GM23338 (cell line): ENCODE measurements around the gene POLE. TPM values are rescaled to one million over a fixed set of nuclear protein-coding genes. Genes with fewer than 3 reads are reported as not detected.

Experiments used
- ATAC-seq: fragments of 200-7000 bp; cut with Tn5 transposase; 3 replicates; pipeline ENCODE4 v1.9.1; 2020
- DNase-seq: peaks from one replicate; pipeline ENCODE4 v3.0.0-alpha.2; 2015; ENCODE audit warnings: low spot score
- H2AFZ ChIP-seq: fragments of 200-600 bp; sonication (generic); 2 replicates; pipeline ENCODE4 v1.8.0; 2016; ENCODE audit warnings: antibody characterized with exemption, mild to moderate bottlenecking, moderate library complexity
- H3F3A ChIP-seq: fragments of 200-600 bp; sonication (generic); replicated peaks from 2 replicates; pipeline ENCODE4 v1.8.0; 2017; ENCODE audit warnings: antibody characterized with exemption, mixed run types, low read depth
- H3K27ac ChIP-seq: fragments of 200-600 bp; sonication (generic); 2 replicates; pipeline ENCODE4 v1.6.1; 2016; ENCODE audit warnings: low read depth
- H3K27me3 ChIP-seq: fragments of 200-600 bp; sonication (generic); 2 replicates; pipeline ENCODE4 v1.8.0; 2016; ENCODE audit warnings: mild to moderate bottlenecking, mixed run types, moderate library complexity; ENCODE audit not compliant: insufficient read depth
- H3K36me3 ChIP-seq: fragments of 200-600 bp; sonication (generic); 2 replicates; pipeline ENCODE4 v1.8.0; 2016; ENCODE audit warnings: mild to moderate bottlenecking; ENCODE audit not compliant: insufficient read depth
- H3K4me1 ChIP-seq: fragments of 200-600 bp; sonication (generic); 2 replicates; pipeline ENCODE4 v1.8.0; 2016; ENCODE audit warnings: mild to moderate bottlenecking, moderate library complexity; ENCODE audit not compliant: insufficient read depth
- H3K4me2 ChIP-seq: fragments of 200-600 bp; sonication (generic); 2 replicates; pipeline ENCODE4 v1.7.1; 2017; ENCODE audit warnings: mixed run types
- H3K4me3 ChIP-seq: fragments of 200-600 bp; sonication (generic); 2 replicates; pipeline ENCODE4 v1.6.1; 2016; ENCODE audit warnings: mixed run types
- H3K79me2 ChIP-seq: fragments of 200-600 bp; sonication (generic); replicated peaks from 2 replicates; pipeline ENCODE4 v1.8.0; 2017; ENCODE audit warnings: mild to moderate bottlenecking; ENCODE audit not compliant: insufficient read depth
- H3K9me2 ChIP-seq: fragments of 200-600 bp; sonication (generic); 2 replicates; pipeline ENCODE4 v1.8.0; 2017; ENCODE audit not compliant: insufficient read depth
- H4K20me1 ChIP-seq: fragments of 200-600 bp; sonication (generic); replicated peaks from 2 replicates; pipeline ENCODE4 v1.8.0; 2017; ENCODE audit warnings: mild to moderate bottlenecking; ENCODE audit not compliant: insufficient read depth
- H3K27ac Mint-ChIP-seq: 2 replicates; pipeline ENCODE4 v1.8.0; 2020; ENCODE audit warnings: inconsistent platforms, mild to moderate bottlenecking, moderate library complexity, mixed read lengths
- H3K27me3 Mint-ChIP-seq: 3 replicates; pipeline ENCODE4 v1.8.0; 2022; ENCODE audit warnings: low read depth, mild to moderate bottlenecking, moderate library complexity, mixed read lengths, inconsistent platforms; ENCODE audit not compliant: insufficient read depth, poor library complexity
- H3K36me3 Mint-ChIP-seq: 3 replicates; pipeline ENCODE4 v1.8.0; 2021; ENCODE audit warnings: low read depth, mild to moderate bottlenecking, inconsistent platforms, moderate library complexity, mixed read lengths
- H3K4me1 Mint-ChIP-seq: 3 replicates; pipeline ENCODE4 v1.8.0; 2020; ENCODE audit warnings: mild to moderate bottlenecking, inconsistent platforms, mixed read lengths
- H3K4me3 Mint-ChIP-seq: 3 replicates; pipeline ENCODE4 v1.8.0; 2021; ENCODE audit warnings: moderate library complexity, mild to moderate bottlenecking, inconsistent platforms, mixed read lengths
- H3K9me3 Mint-ChIP-seq: 3 replicates; pipeline ENCODE4 v1.8.0; 2020; ENCODE audit warnings: moderate library complexity, mild to moderate bottlenecking, inconsistent platforms, mixed read lengths
- CREB1 ChIP-seq: fragments of 250-450 bp; sonication (Bioruptor Pico); IDR thresholded peaks from 2 replicates; pipeline ENCODE4 v1.5.0; 2020; ENCODE audit warnings: low read depth, mild to moderate bottlenecking, moderate library complexity
- EZH2 ChIP-seq: fragments of 200-600 bp; sonication (generic); IDR thresholded peaks from one replicate; pipeline ENCODE4 v1.8.0; 2017; ENCODE audit warnings: antibody characterized with exemption, mild to moderate bottlenecking, low read depth; ENCODE audit not compliant: unreplicated experiment
- EZH2phosphoT487 ChIP-seq: fragments of 200-600 bp; sonication (generic); IDR thresholded peaks from one replicate; pipeline ENCODE4 v1.8.1; 2018; ENCODE audit warnings: antibody characterized with exemption; ENCODE audit not compliant: unreplicated experiment
- JUNB ChIP-seq: IDR thresholded peaks from one replicate; pipeline ENCODE4 v1.6.1; 2016; ENCODE audit warnings: antibody characterized with exemption; ENCODE audit not compliant: unreplicated experiment
- NANOG ChIP-seq: IDR thresholded peaks from 2 replicates; pipeline ENCODE4 v1.6.1; 2016; ENCODE audit warnings: antibody characterized with exemption, borderline replicate concordance
- POLR2AphosphoS5 ChIP-seq: IDR thresholded peaks from 2 replicates; pipeline ENCODE4 v1.6.1; 2016; ENCODE audit warnings: antibody characterized with exemption, low read depth
- STAT1 ChIP-seq: IDR thresholded peaks from one replicate; pipeline ENCODE4 v1.6.1; 2016; ENCODE audit warnings: antibody characterized with exemption; ENCODE audit not compliant: unreplicated experiment
- ZNF114 ChIP-seq: fragments of 250-450 bp; sonication (Bioruptor Pico); IDR thresholded peaks from 2 replicates; pipeline ENCODE4 v1.5.0; 2020; ENCODE audit warnings: mild to moderate bottlenecking, moderate library complexity
- ZNF331 ChIP-seq: fragments of 250-450 bp; sonication (Bioruptor Pico); IDR thresholded peaks from 2 replicates; pipeline ENCODE4 v1.5.0; 2020; ENCODE audit warnings: low read depth, mild to moderate bottlenecking, moderate library complexity
- polyA plus RNA-seq: library from polyadenylated mRNA; unstranded; fragments of >200 nt; fragmentation: Nextera tagmentation; extraction: Ambion mirVana; gene quantifications from 2 replicates; pipeline ENCODE4 v1.2.1, GENCODE V29; 2016
- total RNA-seq: library from RNA; depleted of rRNA; stranded (reverse); fragments of >200 nt; shearing (Covaris generic); gene quantifications from 2 replicates; pipeline ENCODE4 v1.2.3, GENCODE V29; 2014
- TF ChIP-seq, protein P1 (sequence below): fragments of 250-450 bp; sonication (Bioruptor Pico); IDR thresholded peaks from 2 replicates; pipeline ENCODE4 v1.5.0; 2020; ENCODE audit warnings: mild to moderate bottlenecking, moderate library complexity
- TF ChIP-seq, protein P2 (sequence below): IDR thresholded peaks from 2 replicates; pipeline ENCODE4 v1.6.1; 2016; ENCODE audit warnings: antibody characterized with exemption
- TF ChIP-seq, protein P3 (sequence below), 2 experiments: fragments of 200-600 bp in 1 of 2; sonication (generic) in 1 of 2; conservative IDR thresholded peaks; 2 replicates each; pipeline versions ENCODE4 v1.5.1 to v1.6.1; 2016 to 2017; ENCODE audit warnings: antibody characterized with exemption in 2 of 2, low read depth in 2 of 2, mild to moderate bottlenecking in 2 of 2, moderate library complexity in 1 of 2
- TF ChIP-seq, protein P4 (sequence below): IDR thresholded peaks from one replicate; pipeline ENCODE4 v1.6.1; 2018; ENCODE audit warnings: antibody characterized with exemption; ENCODE audit not compliant: unreplicated experiment

The POLE gene
- total and polyA plus RNA-seq, 2 experiments from 2014 or later, result 33.6 to 125 TPM

DNA sequence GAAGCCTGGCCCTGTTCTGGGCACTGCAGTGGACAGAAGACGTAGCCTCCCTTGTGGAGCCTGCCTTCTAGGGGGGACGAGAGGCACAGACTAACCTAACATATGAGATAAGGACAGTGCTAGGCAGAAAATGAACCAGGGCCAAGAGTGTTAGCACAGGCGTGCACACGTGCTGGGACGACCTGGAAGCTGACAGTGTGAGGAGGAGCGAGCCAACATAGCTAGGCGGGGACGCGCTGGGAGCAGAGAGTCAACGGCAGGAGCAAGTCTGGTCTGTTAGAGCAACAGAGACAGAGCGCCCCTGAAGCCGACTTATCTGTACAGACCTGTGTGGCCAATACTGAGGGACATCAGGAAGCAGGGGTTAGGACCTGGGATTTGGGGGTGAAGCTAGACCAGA is 8.3 kb upstream of the POLE start:
- Histone ChIP-seq H2AFZ (no peak overlapping the region), H3K36me3 (0 out of 2 replicates have a peak, but pooled peaks cover 8% of the 10 kb centered on the region), H3K27ac (no peak overlapping the region), H3K9me2 (no peaks in the 10 kb centered on the region), H4K20me1 (peaks cover 5% of the 10 kb centered on the region; the same call in 1 of the 2 replicates), H3K79me2 (no peaks in the 10 kb centered on the region), H3K4me2 (no peak overlapping the region), H3K4me3 (no peak overlapping the region), H3K4me1 (no peaks in the 10 kb centered on the region), H3K27me3 (no peaks in the 10 kb centered on the region), H3F3A (peaks cover 3% of the 10 kb centered on the region; the same call in 1 of the 2 replicates)
- ATAC-seq (no peak), DNase-seq (no peak)
- Mint-ChIP-seq H3K4me3 (no peak overlapping the region), H3K27ac (peak overlapping the region; percentile 73), H3K4me1 (no peaks in the 10 kb centered on the region; the same call in 2 of the 3 replicates), H3K27me3 (peaks cover 6% of the 10 kb centered on the region), H3K9me3 (no peaks in the 10 kb centered on the region), H3K36me3 (peaks cover 46% of the 10 kb centered on the region)
- no peak for TF ChIP-seq ZNF331
- no peak for TF ChIP-seq EZH2phosphoT487
- TF ChIP-seq, protein P1, sequence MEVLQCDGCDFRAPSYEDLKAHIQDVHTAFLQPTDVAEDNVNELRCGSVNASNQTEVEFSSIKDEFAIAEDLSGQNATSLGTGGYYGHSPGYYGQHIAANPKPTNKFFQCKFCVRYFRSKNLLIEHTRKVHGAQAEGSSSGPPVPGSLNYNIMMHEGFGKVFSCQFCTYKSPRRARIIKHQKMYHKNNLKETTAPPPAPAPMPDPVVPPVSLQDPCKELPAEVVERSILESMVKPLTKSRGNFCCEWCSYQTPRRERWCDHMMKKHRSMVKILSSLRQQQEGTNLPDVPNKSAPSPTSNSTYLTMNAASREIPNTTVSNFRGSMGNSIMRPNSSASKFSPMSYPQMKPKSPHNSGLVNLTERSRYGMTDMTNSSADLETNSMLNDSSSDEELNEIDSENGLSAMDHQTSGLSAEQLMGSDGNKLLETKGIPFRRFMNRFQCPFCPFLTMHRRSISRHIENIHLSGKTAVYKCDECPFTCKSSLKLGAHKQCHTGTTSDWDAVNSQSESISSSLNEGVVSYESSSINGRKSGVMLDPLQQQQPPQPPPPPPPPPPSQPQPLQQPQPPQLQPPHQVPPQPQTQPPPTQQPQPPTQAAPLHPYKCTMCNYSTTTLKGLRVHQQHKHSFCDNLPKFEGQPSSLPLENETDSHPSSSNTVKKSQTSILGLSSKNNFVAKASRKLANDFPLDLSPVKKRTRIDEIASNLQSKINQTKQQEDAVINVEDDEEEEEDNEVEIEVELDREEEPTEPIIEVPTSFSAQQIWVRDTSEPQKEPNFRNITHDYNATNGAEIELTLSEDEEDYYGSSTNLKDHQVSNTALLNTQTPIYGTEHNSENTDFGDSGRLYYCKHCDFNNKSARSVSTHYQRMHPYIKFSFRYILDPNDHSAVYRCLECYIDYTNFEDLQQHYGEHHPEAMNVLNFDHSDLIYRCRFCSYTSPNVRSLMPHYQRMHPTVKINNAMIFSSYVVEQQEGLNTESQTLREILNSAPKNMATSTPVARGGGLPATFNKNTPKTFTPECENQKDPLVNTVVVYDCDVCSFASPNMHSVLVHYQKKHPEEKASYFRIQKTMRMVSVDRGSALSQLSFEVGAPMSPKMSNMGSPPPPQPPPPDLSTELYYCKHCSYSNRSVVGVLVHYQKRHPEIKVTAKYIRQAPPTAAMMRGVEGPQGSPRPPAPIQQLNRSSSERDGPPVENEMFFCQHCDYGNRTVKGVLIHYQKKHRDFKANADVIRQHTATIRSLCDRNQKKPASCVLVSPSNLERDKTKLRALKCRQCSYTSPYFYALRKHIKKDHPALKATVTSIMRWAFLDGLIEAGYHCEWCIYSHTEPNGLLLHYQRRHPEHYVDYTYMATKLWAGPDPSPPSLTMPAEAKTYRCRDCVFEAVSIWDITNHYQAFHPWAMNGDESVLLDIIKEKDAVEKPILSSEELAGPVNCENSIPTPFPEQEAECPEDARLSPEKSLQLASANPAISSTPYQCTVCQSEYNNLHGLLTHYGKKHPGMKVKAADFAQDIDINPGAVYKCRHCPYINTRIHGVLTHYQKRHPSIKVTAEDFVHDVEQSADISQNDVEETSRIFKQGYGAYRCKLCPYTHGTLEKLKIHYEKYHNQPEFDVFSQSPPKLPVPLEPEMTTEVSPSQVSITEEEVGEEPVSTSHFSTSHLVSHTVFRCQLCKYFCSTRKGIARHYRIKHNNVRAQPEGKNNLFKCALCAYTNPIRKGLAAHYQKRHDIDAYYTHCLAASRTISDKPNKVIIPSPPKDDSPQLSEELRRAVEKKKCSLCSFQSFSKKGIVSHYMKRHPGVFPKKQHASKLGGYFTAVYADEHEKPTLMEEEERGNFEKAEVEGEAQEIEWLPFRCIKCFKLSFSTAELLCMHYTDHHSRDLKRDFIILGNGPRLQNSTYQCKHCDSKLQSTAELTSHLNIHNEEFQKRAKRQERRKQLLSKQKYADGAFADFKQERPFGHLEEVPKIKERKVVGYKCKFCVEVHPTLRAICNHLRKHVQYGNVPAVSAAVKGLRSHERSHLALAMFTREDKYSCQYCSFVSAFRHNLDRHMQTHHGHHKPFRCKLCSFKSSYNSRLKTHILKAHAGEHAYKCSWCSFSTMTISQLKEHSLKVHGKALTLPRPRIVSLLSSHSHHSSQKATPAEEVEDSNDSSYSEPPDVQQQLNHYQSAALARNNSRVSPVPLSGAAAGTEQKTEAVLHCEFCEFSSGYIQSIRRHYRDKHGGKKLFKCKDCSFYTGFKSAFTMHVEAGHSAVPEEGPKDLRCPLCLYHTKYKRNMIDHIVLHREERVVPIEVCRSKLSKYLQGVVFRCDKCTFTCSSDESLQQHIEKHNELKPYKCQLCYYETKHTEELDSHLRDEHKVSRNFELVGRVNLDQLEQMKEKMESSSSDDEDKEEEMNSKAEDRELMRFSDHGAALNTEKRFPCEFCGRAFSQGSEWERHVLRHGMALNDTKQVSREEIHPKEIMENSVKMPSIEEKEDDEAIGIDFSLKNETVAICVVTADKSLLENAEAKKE (CRISPR knock-in tag), result no peak
- TF ChIP-seq STAT1, result no peak
- no peak for TF ChIP-seq POLR2AphosphoS5
- no peak for TF ChIP-seq EZH2
- no peak for TF ChIP-seq NANOG
- no peak for TF ChIP-seq CREB1
- TF ChIP-seq, protein P2, sequence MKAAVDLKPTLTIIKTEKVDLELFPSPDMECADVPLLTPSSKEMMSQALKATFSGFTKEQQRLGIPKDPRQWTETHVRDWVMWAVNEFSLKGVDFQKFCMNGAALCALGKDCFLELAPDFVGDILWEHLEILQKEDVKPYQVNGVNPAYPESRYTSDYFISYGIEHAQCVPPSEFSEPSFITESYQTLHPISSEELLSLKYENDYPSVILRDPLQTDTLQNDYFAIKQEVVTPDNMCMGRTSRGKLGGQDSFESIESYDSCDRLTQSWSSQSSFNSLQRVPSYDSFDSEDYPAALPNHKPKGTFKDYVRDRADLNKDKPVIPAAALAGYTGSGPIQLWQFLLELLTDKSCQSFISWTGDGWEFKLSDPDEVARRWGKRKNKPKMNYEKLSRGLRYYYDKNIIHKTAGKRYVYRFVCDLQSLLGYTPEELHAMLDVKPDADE, result no peak
- TF ChIP-seq ZNF114, result no peak
- TF ChIP-seq, protein P3, sequence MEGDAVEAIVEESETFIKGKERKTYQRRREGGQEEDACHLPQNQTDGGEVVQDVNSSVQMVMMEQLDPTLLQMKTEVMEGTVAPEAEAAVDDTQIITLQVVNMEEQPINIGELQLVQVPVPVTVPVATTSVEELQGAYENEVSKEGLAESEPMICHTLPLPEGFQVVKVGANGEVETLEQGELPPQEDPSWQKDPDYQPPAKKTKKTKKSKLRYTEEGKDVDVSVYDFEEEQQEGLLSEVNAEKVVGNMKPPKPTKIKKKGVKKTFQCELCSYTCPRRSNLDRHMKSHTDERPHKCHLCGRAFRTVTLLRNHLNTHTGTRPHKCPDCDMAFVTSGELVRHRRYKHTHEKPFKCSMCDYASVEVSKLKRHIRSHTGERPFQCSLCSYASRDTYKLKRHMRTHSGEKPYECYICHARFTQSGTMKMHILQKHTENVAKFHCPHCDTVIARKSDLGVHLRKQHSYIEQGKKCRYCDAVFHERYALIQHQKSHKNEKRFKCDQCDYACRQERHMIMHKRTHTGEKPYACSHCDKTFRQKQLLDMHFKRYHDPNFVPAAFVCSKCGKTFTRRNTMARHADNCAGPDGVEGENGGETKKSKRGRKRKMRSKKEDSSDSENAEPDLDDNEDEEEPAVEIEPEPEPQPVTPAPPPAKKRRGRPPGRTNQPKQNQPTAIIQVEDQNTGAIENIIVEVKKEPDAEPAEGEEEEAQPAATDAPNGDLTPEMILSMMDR (conservative IDR thresholded peaks at IDR 0.05; ENCODE audit: low read depth in 2 of 2), result no peak
- TF ChIP-seq JUNB, result no peak
- TF ChIP-seq, protein P4, sequence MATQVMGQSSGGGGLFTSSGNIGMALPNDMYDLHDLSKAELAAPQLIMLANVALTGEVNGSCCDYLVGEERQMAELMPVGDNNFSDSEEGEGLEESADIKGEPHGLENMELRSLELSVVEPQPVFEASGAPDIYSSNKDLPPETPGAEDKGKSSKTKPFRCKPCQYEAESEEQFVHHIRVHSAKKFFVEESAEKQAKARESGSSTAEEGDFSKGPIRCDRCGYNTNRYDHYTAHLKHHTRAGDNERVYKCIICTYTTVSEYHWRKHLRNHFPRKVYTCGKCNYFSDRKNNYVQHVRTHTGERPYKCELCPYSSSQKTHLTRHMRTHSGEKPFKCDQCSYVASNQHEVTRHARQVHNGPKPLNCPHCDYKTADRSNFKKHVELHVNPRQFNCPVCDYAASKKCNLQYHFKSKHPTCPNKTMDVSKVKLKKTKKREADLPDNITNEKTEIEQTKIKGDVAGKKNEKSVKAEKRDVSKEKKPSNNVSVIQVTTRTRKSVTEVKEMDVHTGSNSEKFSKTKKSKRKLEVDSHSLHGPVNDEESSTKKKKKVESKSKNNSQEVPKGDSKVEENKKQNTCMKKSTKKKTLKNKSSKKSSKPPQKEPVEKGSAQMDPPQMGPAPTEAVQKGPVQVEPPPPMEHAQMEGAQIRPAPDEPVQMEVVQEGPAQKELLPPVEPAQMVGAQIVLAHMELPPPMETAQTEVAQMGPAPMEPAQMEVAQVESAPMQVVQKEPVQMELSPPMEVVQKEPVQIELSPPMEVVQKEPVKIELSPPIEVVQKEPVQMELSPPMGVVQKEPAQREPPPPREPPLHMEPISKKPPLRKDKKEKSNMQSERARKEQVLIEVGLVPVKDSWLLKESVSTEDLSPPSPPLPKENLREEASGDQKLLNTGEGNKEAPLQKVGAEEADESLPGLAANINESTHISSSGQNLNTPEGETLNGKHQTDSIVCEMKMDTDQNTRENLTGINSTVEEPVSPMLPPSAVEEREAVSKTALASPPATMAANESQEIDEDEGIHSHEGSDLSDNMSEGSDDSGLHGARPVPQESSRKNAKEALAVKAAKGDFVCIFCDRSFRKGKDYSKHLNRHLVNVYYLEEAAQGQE, result no peak
